Heart right ventricle (tissue), 16 donors: ENCODE results near the gene SPECC1L. TPM values are rescaled to one million over a fixed set of nuclear protein-coding genes. Genes with fewer than 3 reads are reported as not detected.

Experiments used
- ATAC-seq, 8 donors: fragments of 200-7000 bp; cut with Tn5 transposase; one replicate each; pipeline ENCODE4 v1.9.1; 2020; ENCODE audit warnings: mild to moderate bottlenecking in 8 of 8, moderate library complexity in 8 of 8, moderate number of reproducible peaks in 1 of 8
- DNase-seq, 2 donors: peaks; one replicate each; pipeline ENCODE4 v3.0.0-alpha.2; 2020
- H3K27ac ChIP-seq, 10 donors: fragments of 200-600 bp; sonication (generic) in 2 of 10; one replicate each; pipeline versions ENCODE4 v1.5.0 to v1.8.0; 2020 to 2022; ENCODE audit warnings: mild to moderate bottlenecking in 3 of 10
- H3K27me3 ChIP-seq, 7 donors: fragments of 200-600 bp; one replicate each; pipeline ENCODE4 v1.8.0; 2021 to 2022; ENCODE audit warnings: mild to moderate bottlenecking in 2 of 7
- H3K36me3 ChIP-seq, 9 donors: fragments of 200-600 bp; sonication (generic) in 1 of 9; one replicate each; pipeline versions ENCODE4 v1.5.0 to v1.8.0; 2020 to 2022; ENCODE audit warnings: mild to moderate bottlenecking in 2 of 9
- H3K4me1 ChIP-seq, 9 donors: fragments of 200-600 bp; sonication (generic) in 1 of 9; one replicate each; pipeline versions ENCODE4 v1.5.0 to v1.8.0; 2020 to 2022; ENCODE audit warnings: mild to moderate bottlenecking in 4 of 9
- H3K4me3 ChIP-seq, 10 donors: fragments of 200-600 bp; sonication (generic) in 2 of 10; one replicate each; pipeline versions ENCODE4 v1.5.0 to v1.8.0; 2020 to 2022; ENCODE audit warnings: mild to moderate bottlenecking in 7 of 10, moderate library complexity in 2 of 10
- H3K9me3 ChIP-seq, 11 donors: fragments of 200-600 bp in 10 of 11; sonication (generic) in 2 of 11; one replicate each; pipeline versions ENCODE4 v1.5.0 to v1.8.0; 2013 to 2022; ENCODE audit warnings: mild to moderate bottlenecking in 2 of 11, control low read depth in 1 of 11, moderate library complexity in 1 of 11
- CTCF ChIP-seq, 9 donors: fragments of 200-600 bp; sonication (generic) in 2 of 9; IDR thresholded peaks; one replicate each; pipeline versions ENCODE4 v1.5.0 to v1.8.0; 2021 to 2022; ENCODE audit warnings: antibody characterized with exemption in 9 of 9, mild to moderate bottlenecking in 5 of 9, moderate library complexity in 1 of 9
- WGBS, 2 donors: extraction: QIAGEN DNeasy Blood & Tissue Kit; methylation state at CpG; one replicate each; pipeline ENCODE4 v1.1.7; 2013; ENCODE audit warnings: inconsistent platforms in 1 of 2; 5-methylcytosine and 5-hydroxymethylcytosine counted together
- intact Hi-C, 10 donors: fragments of 100-400 bp; cut with DNase I; formaldehyde crosslinking; loops; one replicate each; pipeline versions ENCODE4 v1.11.1 to v1.14.2; 2022
- polyA plus RNA-seq, 2 donors: library from polyadenylated mRNA; stranded (reverse); fragments of 200-250 nt; gene quantifications; one replicate each; pipeline ENCODE4 v1.2.3, GENCODE V29; 2013
- total RNA-seq, 10 donors: library from RNA; stranded (reverse); fragmentation: NEBNext Ultra II Directional in 3 of 10; extraction: Animal tissue kit (Norgen Biotek cat#: 25700) in 3 of 10; gene quantifications; one replicate each; pipeline versions ENCODE4 v1.2.1 to v1.2.4, GENCODE V29; 2021 to 2023
- donor health status: Arrhythmogenic right ventricular cardiomyopathy.
- donor health status: ischemic (EF 13 %, LVEDD 7.1; RV severe dilation, severe dysfunction).
- donor health status: healthy with polysubstance abuse.
- donor health status: DM: no; HTN: yes; CAD: no.
- donor health status: DM: no; HTN: no; CAD: no.
- donor health status: ischemic (EF 25% LVEDD 6.9; RV normal size, moderate dysfunction).
- donor health status: ischemic (EF 25% LVEDD 5.7; RV mildly dilated, moderate dysfunction).
- donor health status: healthy.
- donor health status: DM: yes; HTN: yes; CAD: no.
- donor health status: Ischemic cardiomyopathy.
- donor health status: ischemic (EF 35%, LVEDD 5.7; RV mildly dilated, moderate dysfunction).
- donor health status: nonischemic (EF 11% LVEDD 7.7; RV severe dilation, severe dysfunction).
- donor health status: DM: yes; HTN: yes; CAD: no.
- donor health status: PGD.
- donor health status: ischemic (EF 29% LVEDD 5.4; RV normal size, mild dysfunction).
- donor health status: nonischemic (EF 23%, LVEDD 6.1; RV moderate dilation, normal function).

The SPECC1L gene
- total and polyA plus RNA-seq, 12 donors = 8.3 to 61.7 (median 49.5) TPM

- no peaks in the 10 kb centered on the region for H3K27me3 ChIP-seq
- no peaks in the 10 kb centered on the region for H3K36me3 ChIP-seq
- H3K4me1 ChIP-seq = peaks cover 7 to 76% (median 48%) of the 10 kb centered on the region in 9 donors
- TF ChIP-seq CTCF (IDR thresholded peaks at IDR 0.05) = no peak
- no peak for DNase-seq
- H3K4me3 ChIP-seq = peak overlapping the region in 1 of 10 donors; percentile 7
- no peaks in the 10 kb centered on the region for H3K9me3 ChIP-seq
- H3K27ac ChIP-seq = peak overlapping the region in 8 of 10 donors; percentile 0 to 65 (median 52)
- ATAC-seq = no peak
- 67 to 73% methylated on average over 2 of the region's 2 CpGs for WGBS, 2 donors
- intact Hi-C loops = loop anchor here in 1 of 10 donors (5.0 kb wide), 1 partner anchor 35 kb away; no protein-coding TSS in a partner anchor
These were observed 196.7 kb downstream of the SPECC1L start for GRCh38 chr22:24467340-24467739.

Other genes with a start within 250 kb of the SPECC1L start
- 1 to 10 TPM in 6 of 10 donors, under 1 TPM in 4; 0.57 to 6.7 (median 1.5) TPM for gene SUSD2, start 89.3 kb upstream of the SPECC1L start, total RNA-seq
- 1 to 10 TPM; 5.4 to 6.5 TPM for gene SUSD2, start 89.3 kb upstream of the SPECC1L start, polyA plus RNA-seq
- 10 to 100 TPM in 4 of 10 donors, 1 to 10 TPM in 6; 4.3 to 32.7 (median 8.5) TPM for gene GGT5, start 25.7 kb upstream of the SPECC1L start, total RNA-seq
- gene GGT5, start 25.7 kb upstream of the SPECC1L start, polyA plus RNA-seq = 10 to 100 TPM; 66.5 to 67.4 TPM
- gene ADORA2A, start 156.8 kb downstream of the SPECC1L start, total RNA-seq = 1 to 10 TPM; 1.5 to 9.7 (median 3.8) TPM
- gene ADORA2A, start 156.8 kb downstream of the SPECC1L start, polyA plus RNA-seq = 1 to 10 TPM; 4.9 to 6.1 TPM
- gene UPB1, start 224.5 kb downstream of the SPECC1L start, total RNA-seq = 1 to 10 TPM in 6 of 10 donors, under 1 TPM in 4; 0.45 to 2.7 (median 1.0) TPM
- 1 to 10 TPM in 1 of 2 donors, under 1 TPM in 1; 0.32 to 3.7 TPM for gene UPB1, start 224.5 kb downstream of the SPECC1L start, polyA plus RNA-seq